Activated CD4-positive, CD25-positive, alpha-beta regulatory T cell (primary cell): ENCODE measurements around the gene TEAD1.
"Not testable (repeated sequence)": the region's sequence is repeated elsewhere in the genome, so short reads cannot be mapped to it uniquely, and the experiment has no call there.

Source experiments
- DNase-seq, 4 experiments: peaks; one replicate each; lab custom pipeline; 2025; lab: John Stamatoyannopoulos, UW

Gene TEAD1

GRCh38 chr11:12864316-12865156 is 190.3 kb downstream of the TEAD1 start:
- DNase-seq, result no peak

- DNase-seq, result no peak
Measured at GRCh38 chr11:12865863-12866595, 191.8 kb downstream of the TEAD1 start.

GRCh38 chr11:12867531-12867930 is 193.3 kb downstream of the TEAD1 start:
- no peak for DNase-seq

- no peak for DNase-seq
Measured at GRCh38 chr11:12868315-12869073, 194.3 kb downstream of the TEAD1 start.

GRCh38 chr11:12871241-12871640 is 197.0 kb downstream of the TEAD1 start:
- DNase-seq, result no peak

- no peak for DNase-seq
Measured at GRCh38 chr11:12871788-12872321, 197.6 kb downstream of the TEAD1 start.

GRCh38 chr11:12876340-12876739 is 202.1 kb downstream of the TEAD1 start:
- no peak for DNase-seq

- no peak for DNase-seq
Measured at GRCh38 chr11:12876988-12877387, 202.8 kb downstream of the TEAD1 start.

GRCh38 chr11:12877508-12877907 is 203.3 kb downstream of the TEAD1 start:
- DNase-seq, result not testable (repeated sequence)

GRCh38 chr11:12880327-12880726 is 206.1 kb downstream of the TEAD1 start:
- DNase-seq, result no peak

GRCh38 chr11:12882670-12883069 is 208.4 kb downstream of the TEAD1 start:
- no peak for DNase-seq

- no peak for DNase-seq
Measured at GRCh38 chr11:12884751-12885318, 210.6 kb downstream of the TEAD1 start.

GRCh38 chr11:12885717-12886239 is 211.6 kb downstream of the TEAD1 start:
- no peak for DNase-seq

- no peak for DNase-seq
Measured at GRCh38 chr11:12886508-12886907, 212.3 kb downstream of the TEAD1 start.

- peak in 3 of 4 experiments; percentile 14 to 31 (median 15) for DNase-seq
Measured at GRCh38 chr11:12888525-12889158, 214.4 kb downstream of the TEAD1 start.

GRCh38 chr11:12889243-12889642 is 215.0 kb downstream of the TEAD1 start:
- no peak for DNase-seq

- no peak for DNase-seq
Measured at GRCh38 chr11:12890476-12890875, 216.3 kb downstream of the TEAD1 start.

- DNase-seq, result peak in 1 of 4 experiments; percentile 22
Measured at GRCh38 chr11:12893787-12894672, 219.8 kb downstream of the TEAD1 start.

- DNase-seq, result no peak
Measured at GRCh38 chr11:12897390-12897789, 223.2 kb downstream of the TEAD1 start.

- DNase-seq, result no peak
Measured at GRCh38 chr11:12897867-12898266, 223.6 kb downstream of the TEAD1 start.
